Heart left ventricle (tissue), 16 donors: Measurements from ENCODE around the gene ADAM8. TPM values are rescaled to one million over a fixed set of nuclear protein-coding genes. Genes with fewer than 3 reads are reported as not detected.
A peak's percentile ranks its signal among the peaks of the same experiment; 100 is the strongest.
"Not testable (repeated sequence)": the region's sequence is repeated elsewhere in the genome, so short reads cannot be mapped to it uniquely, and the experiment has no call there.

Source experiments
- ATAC-seq, 4 donors: fragments of 200-7000 bp; cut with Tn5 transposase; one replicate each; pipeline ENCODE4 v1.9.1; 2020 to 2022; ENCODE audit warnings: moderate library complexity in 4 of 4, mild to moderate bottlenecking in 3 of 4, moderate number of reproducible peaks in 1 of 4
- DNase-seq, 5 donors: peaks; one replicate each; pipeline ENCODE4 v3.0.0-alpha.2; 2020
- H3K27ac ChIP-seq, 12 donors: fragments of 200-600 bp; sonication (generic) in 4 of 12; one replicate each; pipeline versions ENCODE4 v1.5.0 to v1.8.0; 2016 to 2022; ENCODE audit warnings: mild to moderate bottlenecking in 2 of 12
- H3K27me3 ChIP-seq, 9 donors: fragments of 200-600 bp; sonication (generic) in 2 of 9; one replicate each; pipeline versions ENCODE4 v1.5.1 to v1.8.0; 2016 to 2022; ENCODE audit warnings: mild to moderate bottlenecking in 3 of 9
- H3K36me3 ChIP-seq, 9 donors: fragments of 200-600 bp; sonication (generic) in 2 of 9; one replicate each; pipeline versions ENCODE4 v1.5.0 to v1.8.0; 2018 to 2022; ENCODE audit warnings: mild to moderate bottlenecking in 2 of 9
- H3K4me1 ChIP-seq, 12 donors: fragments of 200-600 bp; sonication (generic) in 4 of 12; one replicate each; pipeline versions ENCODE4 v1.5.0 to v1.8.0; 2016 to 2022; ENCODE audit warnings: mild to moderate bottlenecking in 3 of 12
- H3K4me3 ChIP-seq, 12 donors: fragments of 200-600 bp; sonication (generic) in 4 of 12; one replicate each; pipeline versions ENCODE4 v1.5.0 to v1.8.0; 2017 to 2022; ENCODE audit warnings: mild to moderate bottlenecking in 9 of 12, moderate library complexity in 4 of 12
- H3K9me3 ChIP-seq, 12 donors: fragments of 200-600 bp; sonication (generic) in 4 of 12; one replicate each; pipeline versions ENCODE4 v1.5.0 to v1.8.0; 2016 to 2022; ENCODE audit warnings: mild to moderate bottlenecking in 1 of 12
- POLR2A ChIP-seq, 2 donors: fragments of 450-650 bp; IDR thresholded peaks; one replicate each; pipeline ENCODE4 v1.6.1; 2017; ENCODE audit warnings: antibody characterized with exemption in 2 of 2, mild to moderate bottlenecking in 2 of 2, moderate library complexity in 2 of 2
- WGBS, 4 donors: extraction: QIAGEN DNeasy Blood & Tissue Kit in 2 of 4; methylation state at CpG; one replicate each; pipeline versions ENCODE4 v1.1.5 to v1.1.7; 2013 to 2018; 5-methylcytosine and 5-hydroxymethylcytosine counted together
- intact Hi-C, 10 donors: fragments of 100-400 bp; cut with DNase I; formaldehyde crosslinking; loops; one replicate each; pipeline versions ENCODE4 v1.11.1 to v1.14.2; 2022
- polyA plus RNA-seq, 2 donors: library from polyadenylated mRNA; stranded (reverse); fragments of 200-250 nt; gene quantifications; one replicate each; pipeline ENCODE4 v1.2.3, GENCODE V29; 2013
- total RNA-seq, 9 donors: library from RNA; depleted of rRNA in 2 of 9; stranded (reverse); fragments of >200 nt in 2 of 9; fragmentation: NEBNext Ultra II Directional in 3 of 9; extraction: Animal tissue kit (Norgen Biotek cat#: 25700) in 3 of 9; gene quantifications; one replicate each; pipeline versions ENCODE4 v1.1.0 to v1.2.4, GENCODE V29; 2016 to 2023
- TF ChIP-seq, protein P1 (sequence below), 12 donors: fragments of 200-600 bp; sonication (generic) in 4 of 12; IDR thresholded peaks; one replicate each; pipeline versions ENCODE4 v1.5.0 to v1.8.0; 2018 to 2022; ENCODE audit warnings: antibody characterized with exemption in 12 of 12, mild to moderate bottlenecking in 5 of 12
- donor health status: ischemic (EF 13 %, LVEDD 7.1; RV severe dilation, severe dysfunction).
- donor health status: healthy with polysubstance abuse.
- donor health status: DM: no; HTN: yes; CAD: no.
- donor health status: DM: no; HTN: no; CAD: no.
- donor health status: ischemic (EF 25% LVEDD 6.9; RV normal size, moderate dysfunction).
- donor health status: ischemic (EF 25% LVEDD 5.7; RV mildly dilated, moderate dysfunction).
- donor health status: healthy.
- donor health status: DM: yes; HTN: yes; CAD: no.
- donor health status: ischemic (EF 35%, LVEDD 5.7; RV mildly dilated, moderate dysfunction).
- donor health status: nonischemic (EF 11% LVEDD 7.7; RV severe dilation, severe dysfunction).
- donor health status: DM: yes; HTN: yes; CAD: no.
- donor health status: PGD.
- donor health status: ischemic (EF 29% LVEDD 5.4; RV normal size, mild dysfunction).
- donor health status: nonischemic (EF 23%, LVEDD 6.1; RV moderate dilation, normal function).

Gene ADAM8
- total and polyA plus RNA-seq, 11 donors, result 0.50 to 10.3 (median 1.6) TPM

DNA sequence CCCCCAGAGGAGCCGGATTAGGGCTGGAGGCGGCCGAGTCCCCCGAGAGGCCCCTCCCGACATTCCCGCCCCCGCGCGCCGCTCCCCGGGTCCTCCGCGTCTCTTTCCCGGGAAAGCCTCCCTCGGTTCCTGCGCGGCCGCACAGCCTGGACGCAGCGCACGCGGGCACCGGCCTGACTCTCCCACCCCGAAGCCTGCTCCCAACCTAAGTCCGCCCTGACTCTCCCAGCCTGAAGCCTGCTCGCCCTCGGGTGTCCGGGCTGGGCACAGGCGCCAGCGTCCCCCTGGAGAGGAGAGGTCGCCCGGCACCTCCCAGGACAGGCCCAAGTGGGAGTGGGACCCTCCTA, 39.5 kb downstream of the ADAM8 start:
- no peak for ATAC-seq
- Histone ChIP-seq H3K4me1 (peaks cover 0 to 37% (median 4%) of the 10 kb centered on the region in 12 donors), H3K36me3 (no peaks in the 10 kb centered on the region), H3K27me3 (peaks cover 41 to 94% (median 84%) of the 10 kb centered on the region in 9 donors), H3K9me3 (no peaks in the 10 kb centered on the region), H3K27ac (no peak overlapping the region), H3K4me3 (peak overlapping the region in 9 of 12 donors; percentile 5 to 55 (median 34))
- TF ChIP-seq, protein P1, sequence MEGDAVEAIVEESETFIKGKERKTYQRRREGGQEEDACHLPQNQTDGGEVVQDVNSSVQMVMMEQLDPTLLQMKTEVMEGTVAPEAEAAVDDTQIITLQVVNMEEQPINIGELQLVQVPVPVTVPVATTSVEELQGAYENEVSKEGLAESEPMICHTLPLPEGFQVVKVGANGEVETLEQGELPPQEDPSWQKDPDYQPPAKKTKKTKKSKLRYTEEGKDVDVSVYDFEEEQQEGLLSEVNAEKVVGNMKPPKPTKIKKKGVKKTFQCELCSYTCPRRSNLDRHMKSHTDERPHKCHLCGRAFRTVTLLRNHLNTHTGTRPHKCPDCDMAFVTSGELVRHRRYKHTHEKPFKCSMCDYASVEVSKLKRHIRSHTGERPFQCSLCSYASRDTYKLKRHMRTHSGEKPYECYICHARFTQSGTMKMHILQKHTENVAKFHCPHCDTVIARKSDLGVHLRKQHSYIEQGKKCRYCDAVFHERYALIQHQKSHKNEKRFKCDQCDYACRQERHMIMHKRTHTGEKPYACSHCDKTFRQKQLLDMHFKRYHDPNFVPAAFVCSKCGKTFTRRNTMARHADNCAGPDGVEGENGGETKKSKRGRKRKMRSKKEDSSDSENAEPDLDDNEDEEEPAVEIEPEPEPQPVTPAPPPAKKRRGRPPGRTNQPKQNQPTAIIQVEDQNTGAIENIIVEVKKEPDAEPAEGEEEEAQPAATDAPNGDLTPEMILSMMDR (IDR thresholded peaks at IDR 0.05), result no peak
- TF ChIP-seq POLR2A (IDR thresholded peaks at IDR 0.05), result no peak
- intact Hi-C loops, result no loop called here
- DNase-seq, result no peak
- 1 to 4% (median 2%) methylated on average over 5 to 32 of the region's 32 CpGs for WGBS, 4 donors

GRCh38 chr10:133236401-133237240, 40.0 kb downstream of the ADAM8 start:
- Histone ChIP-seq H3K4me3 (peak overlapping the region in 10 of 12 donors; percentile 8 to 55 (median 31)), H3K4me1 (peaks cover 0 to 37% (median 4%) of the 10 kb centered on the region in 12 donors), H3K27ac (peak overlapping the region in 4 of 12 donors; percentile 11 to 58 (median 26)), H3K27me3 (peaks cover 46 to 94% (median 84%) of the 10 kb centered on the region in 9 donors), H3K36me3 (no peaks in the 10 kb centered on the region), H3K9me3 (no peaks in the 10 kb centered on the region)
- DNase-seq (no peak), ATAC-seq (peak in 2 of 4 donors; percentile 12 to 18)
- 0 to 1% (median 1%) methylated on average over 10 to 103 of the region's 103 CpGs for WGBS, 4 donors
- TF ChIP-seq POLR2A (IDR thresholded peaks at IDR 0.05), result no peak
- TF ChIP-seq, protein P1 (IDR thresholded peaks at IDR 0.05), result no peak
- intact Hi-C loops, result no loop called here

GRCh38 chr10:133235932-133236331, 40.7 kb downstream of the ADAM8 start:
- Histone ChIP-seq H3K36me3 (no peaks in the 10 kb centered on the region), H3K4me3 (peak overlapping the region in 10 of 12 donors; percentile 8 to 55 (median 31)), H3K27me3 (peaks cover 50 to 93% (median 86%) of the 10 kb centered on the region in 9 donors), H3K27ac (peak overlapping the region in 4 of 12 donors; percentile 11 to 58 (median 26)), H3K4me1 (peaks cover 0 to 37% (median 4%) of the 10 kb centered on the region in 12 donors), H3K9me3 (no peaks in the 10 kb centered on the region)
- no peak for DNase-seq
- TF ChIP-seq POLR2A (IDR thresholded peaks at IDR 0.05), result no peak
- TF ChIP-seq, protein P1 (IDR thresholded peaks at IDR 0.05), result no peak
- 1 to 8% (median 2%) methylated on average over 12 to 18 of the region's 18 CpGs for WGBS, 4 donors
- intact Hi-C loops, result no loop called here
- peak; percentile 13 to 61 (median 27) for ATAC-seq

GRCh38 chr10:133235265-133235855, 41.3 kb downstream of the ADAM8 start:
- intact Hi-C loops, result no loop called here
- 1 to 3% (median 3%) methylated on average over 13 to 48 of the region's 48 CpGs for WGBS, 4 donors
- Histone ChIP-seq H3K4me3 (peak overlapping the region in 7 of 12 donors; percentile 18 to 55 (median 31)), H3K36me3 (no peaks in the 10 kb centered on the region), H3K27ac (peak overlapping the region in 5 of 12 donors; percentile 13 to 61 (median 39)), H3K9me3 (no peaks in the 10 kb centered on the region), H3K27me3 (peaks cover 52 to 93% (median 86%) of the 10 kb centered on the region in 9 donors), H3K4me1 (peaks cover 0 to 43% (median 4%) of the 10 kb centered on the region in 12 donors)
- peak in 3 of 4 donors; percentile 18 to 70 (median 45) for ATAC-seq
- TF ChIP-seq POLR2A (IDR thresholded peaks at IDR 0.05), result no peak
- TF ChIP-seq, protein P1 (IDR thresholded peaks at IDR 0.05), result no peak
- DNase-seq, result peak in 1 of 5 donors; percentile 39

DNA sequence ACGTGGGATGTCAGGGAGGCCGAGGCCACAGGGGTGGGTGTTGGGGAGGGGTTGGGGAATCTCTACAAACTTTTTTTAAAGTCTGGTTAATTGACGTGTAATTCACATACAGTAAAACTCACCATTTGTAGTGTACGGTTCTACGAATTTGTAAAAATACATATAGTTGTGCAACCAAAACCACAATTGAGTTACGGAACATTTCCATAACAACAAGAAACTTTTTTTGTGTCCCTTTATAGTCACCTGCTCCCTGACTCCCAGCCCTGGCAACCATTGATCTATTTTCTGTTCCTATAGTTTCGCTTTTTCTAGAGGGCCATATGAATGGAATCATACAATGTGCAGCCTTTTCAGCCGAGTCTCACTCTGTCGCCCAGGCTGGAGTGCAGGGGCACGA, 41.9 kb downstream of the ADAM8 start:
- H3K27me3 ChIP-seq, result peaks cover 54 to 93% (median 84%) of the 10 kb centered on the region in 9 donors
- H3K36me3 ChIP-seq, ATAC-seq, DNase-seq, intact Hi-C loops, H3K27ac ChIP-seq, H3K9me3 ChIP-seq: not testable (repeated sequence)
- peak overlapping the region in 1 of 12 donors; percentile 55 for H3K4me3 ChIP-seq
- WGBS, 4 donors, result 54 to 60% (median 59%) methylated on average over 8 to 10 of the region's 10 CpGs
- peaks cover 0 to 45% (median 5%) of the 10 kb centered on the region in 12 donors for H3K4me1 ChIP-seq
